H7 (cell line): ENCODE data around the gene HES2. TPM values are rescaled to one million over a fixed set of nuclear protein-coding genes. Genes with fewer than 3 reads are reported as not detected.
"Not testable (repeated sequence)": the region's sequence is repeated elsewhere in the genome, so short reads cannot be mapped to it uniquely, and the experiment has no call there.

Experiments used
- DNase-seq: peaks from one replicate; pipeline ENCODE4 v3.0.0; 2012
- H3K27me3 ChIP-seq: 2 replicates; pipeline ENCODE4 v1.6.0; 2011; ENCODE audit warnings: mild to moderate bottlenecking, low read length; ENCODE audit not compliant: control insufficient read depth, insufficient read depth
- H3K36me3 ChIP-seq: replicated peaks from 2 replicates; pipeline ENCODE4 v1.5.1; 2011; ENCODE audit warnings: low read length; ENCODE audit not compliant: control insufficient read depth, insufficient read depth
- H3K4me3 ChIP-seq: 2 replicates; pipeline ENCODE4 v1.5.1; 2011; ENCODE audit warnings: low read depth, mild to moderate bottlenecking, control low read depth, low read length, moderate library complexity; ENCODE audit not compliant: insufficient read depth
- total RNA-seq: library from RNA; depleted of rRNA; stranded (reverse); fragments of >200 nt; shearing (Covaris generic); gene quantifications from 2 replicates; pipeline ENCODE4 v1.2.3, GENCODE V29; 2014

The HES2 gene
- total RNA-seq, 1 experiment from 2014 or later: 0.62 TPM

- Histone ChIP-seq H3K27me3 (peaks cover 32% of the 10 kb centered on the region), H3K36me3 (no peaks in the 10 kb centered on the region), H3K4me3 (peak overlapping the region; percentile 56)
- peak; percentile 96 for DNase-seq
These were observed 28.4 kb upstream of the HES2 start for GRCh38 chr1:6447818-6448748.

DNA sequence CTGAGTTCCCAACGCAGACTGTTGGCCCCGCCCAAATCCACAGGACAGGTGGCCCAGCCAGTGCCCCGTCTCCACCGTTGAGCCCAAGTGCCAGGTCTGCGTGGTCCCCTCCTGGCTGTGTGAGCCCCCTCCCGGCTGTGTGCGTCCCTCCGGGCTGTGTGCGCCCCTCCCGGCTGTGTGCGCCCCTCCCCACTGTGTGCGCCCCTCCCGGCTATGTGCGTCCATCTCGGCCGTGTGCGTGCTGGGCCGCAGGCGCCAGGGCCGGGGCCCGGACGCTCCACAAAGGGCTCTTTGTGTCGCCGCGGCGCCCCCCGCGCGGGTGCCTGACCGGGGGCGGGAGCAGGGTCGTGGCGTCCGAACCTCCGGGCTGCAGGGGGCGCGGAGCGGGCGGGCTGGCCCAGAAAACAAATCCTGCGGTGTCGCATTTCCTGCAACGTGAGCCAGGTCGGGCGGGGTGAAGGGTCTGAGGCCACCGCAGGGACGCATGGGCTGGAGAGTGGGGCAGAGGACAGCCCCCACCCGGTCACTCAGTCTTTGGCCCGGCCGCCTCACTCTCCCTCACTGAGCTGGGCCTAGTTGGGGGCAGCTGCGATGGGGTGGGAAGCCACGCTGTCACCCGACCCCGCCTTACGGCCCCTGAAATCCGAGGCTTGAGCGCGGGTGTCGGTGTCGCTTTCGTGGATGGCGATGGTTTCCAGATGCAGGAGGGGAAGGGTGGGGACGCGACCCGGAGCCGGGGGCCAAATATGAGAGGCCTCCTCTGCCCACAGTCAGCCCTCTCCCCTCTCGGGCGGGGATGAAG, 27.5 kb upstream of the HES2 start:
- peak; percentile 89 for DNase-seq
- H3K36me3 ChIP-seq: no peaks in the 10 kb centered on the region
- H3K4me3 ChIP-seq: peak overlapping the region; percentile 56
- peaks cover 32% of the 10 kb centered on the region for H3K27me3 ChIP-seq

- peak overlapping the region; percentile 56 for H3K4me3 ChIP-seq
- DNase-seq: no peak
- H3K36me3 ChIP-seq: no peaks in the 10 kb centered on the region
- peaks cover 32% of the 10 kb centered on the region for H3K27me3 ChIP-seq
These were observed 26.9 kb upstream of the HES2 start for GRCh38 chr1:6446665-6447015.

DNA sequence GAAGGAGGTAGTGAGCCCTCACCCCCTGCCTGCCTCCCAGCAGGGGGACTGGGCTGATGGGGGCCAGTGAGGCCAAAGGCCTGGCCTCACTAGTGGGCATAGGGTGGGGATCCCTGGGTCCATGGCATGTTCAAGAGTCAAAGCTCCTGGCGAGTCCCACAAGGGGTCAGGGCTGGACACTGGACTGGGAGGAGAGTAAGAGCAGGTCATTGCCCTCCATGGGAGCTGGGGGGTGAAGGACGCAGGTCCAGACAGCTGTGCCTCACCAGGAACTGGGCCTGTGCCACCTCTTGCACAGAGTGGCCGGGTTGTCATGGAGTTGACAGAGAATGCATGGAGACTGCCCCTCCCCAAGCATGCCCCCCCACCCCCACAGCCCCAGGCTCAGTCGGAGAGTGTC, 26.2 kb upstream of the HES2 start:
- not testable (repeated sequence) for H3K4me3 ChIP-seq, DNase-seq, H3K36me3 ChIP-seq
- H3K27me3 ChIP-seq: peaks cover 39% of the 10 kb centered on the region

GRCh38 chr1:6445062-6445763, 25.5 kb upstream of the HES2 start:
- Histone ChIP-seq H3K36me3 (no peaks in the 10 kb centered on the region), H3K27me3 (peaks cover 41% of the 10 kb centered on the region), H3K4me3 (no peak overlapping the region)
- peak; percentile 76 for DNase-seq

GRCh38 chr1:6444377-6444776, 24.7 kb upstream of the HES2 start:
- peaks cover 40% of the 10 kb centered on the region for H3K27me3 ChIP-seq
- no peaks in the 10 kb centered on the region for H3K36me3 ChIP-seq
- H3K4me3 ChIP-seq: no peak overlapping the region
- no peak for DNase-seq

- Histone ChIP-seq H3K4me3 (no peak overlapping the region), H3K36me3 (no peaks in the 10 kb centered on the region), H3K27me3 (peaks cover 36% of the 10 kb centered on the region)
- DNase-seq: no peak
These were observed 23.8 kb upstream of the HES2 start for GRCh38 chr1:6443339-6444115.

DNA sequence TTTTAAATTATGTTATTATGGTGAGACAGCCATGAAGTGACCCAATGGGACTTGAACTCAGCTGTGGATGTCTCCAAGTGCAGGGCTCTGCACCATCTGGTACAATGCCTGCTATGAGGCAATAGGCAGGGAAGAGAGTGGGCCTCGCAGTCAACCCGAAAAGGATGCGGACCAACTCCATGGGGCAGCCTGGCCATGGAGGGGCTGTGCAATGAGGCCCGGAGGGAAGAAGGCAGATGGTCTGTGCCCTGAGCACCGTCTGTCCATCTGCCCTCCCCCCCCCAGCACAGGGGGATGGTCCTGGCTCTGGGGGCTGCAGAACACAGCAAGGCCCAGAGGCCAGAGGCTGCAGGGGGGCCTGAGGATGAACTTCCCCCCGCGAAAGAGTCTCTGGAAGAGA, 21.9 kb upstream of the HES2 start:
- no peak overlapping the region for H3K4me3 ChIP-seq
- DNase-seq: no peak
- H3K36me3 ChIP-seq: no peaks in the 10 kb centered on the region
- peaks cover 17% of the 10 kb centered on the region for H3K27me3 ChIP-seq

DNA sequence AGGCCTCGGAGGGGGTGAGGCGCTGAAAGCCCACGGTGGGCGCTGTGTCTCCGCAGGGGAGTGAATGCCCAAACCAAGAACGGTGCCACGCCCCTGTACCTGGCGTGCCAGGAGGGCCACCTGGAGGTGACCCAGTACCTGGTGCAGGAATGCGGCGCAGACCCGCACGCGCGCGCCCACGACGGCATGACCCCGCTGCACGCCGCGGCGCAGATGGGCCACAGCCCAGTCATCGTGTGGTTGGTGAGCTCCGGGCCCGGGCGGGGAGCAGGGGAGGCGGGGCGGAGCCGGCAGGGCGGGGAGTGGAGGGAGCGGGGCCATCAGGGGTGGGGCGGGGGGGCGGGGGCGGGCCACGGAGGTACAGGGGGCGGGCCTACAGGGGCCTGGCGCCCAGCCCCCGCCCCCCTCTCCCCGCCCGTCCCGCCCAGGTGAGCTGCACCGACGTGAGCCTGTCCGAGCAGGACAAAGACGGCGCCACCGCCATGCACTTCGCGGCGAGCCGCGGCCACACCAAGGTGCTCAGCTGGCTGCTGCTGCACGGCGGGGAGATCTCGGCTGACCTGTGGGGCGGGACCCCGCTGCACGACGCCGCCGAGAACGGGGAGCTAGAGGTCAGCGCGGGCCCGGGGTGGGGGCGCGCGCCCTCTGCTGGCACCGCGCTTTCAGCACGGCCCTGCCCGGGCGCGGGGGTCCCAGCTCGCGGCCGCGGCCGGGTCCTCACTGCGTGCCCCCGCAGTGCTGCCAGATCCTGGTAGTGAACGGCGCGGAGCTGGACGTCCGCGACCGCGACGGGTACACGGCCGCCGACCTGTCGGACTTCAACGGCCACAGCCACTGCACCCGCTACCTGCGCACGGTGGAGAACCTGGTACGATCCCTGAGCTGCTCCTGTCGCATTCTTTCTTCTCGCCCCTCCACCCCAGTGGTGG, 20.7 kb upstream of the HES2 start:
- DNase-seq: peak; percentile 98
- Histone ChIP-seq H3K4me3 (peak overlapping the region; percentile 59), H3K36me3 (no peaks in the 10 kb centered on the region), H3K27me3 (peaks cover 14% of the 10 kb centered on the region)

DNA sequence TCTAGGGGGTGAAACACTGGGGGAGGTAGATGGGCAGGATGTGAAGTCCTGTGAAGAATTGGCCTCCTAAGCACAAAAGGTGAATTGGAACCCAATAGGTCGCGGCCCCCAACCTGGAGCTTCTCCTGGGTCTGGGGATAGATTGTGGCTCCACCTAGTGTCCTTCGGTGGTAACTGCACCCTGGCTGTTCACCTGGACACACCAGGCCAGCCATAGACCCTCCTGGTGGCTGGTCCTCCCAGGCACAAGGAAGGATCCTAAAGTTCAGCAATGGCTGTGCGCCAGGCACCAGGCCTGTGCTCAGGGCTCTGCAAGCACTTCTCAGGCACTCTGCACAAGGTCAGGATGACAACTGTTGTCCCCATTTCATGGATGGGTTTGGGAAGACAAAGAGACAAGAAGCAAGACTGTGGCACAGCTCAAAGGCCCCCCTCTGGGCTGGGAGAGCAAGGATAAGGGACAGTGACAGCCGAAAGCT, 18.4 kb upstream of the HES2 start:
- peaks cover 14% of the 10 kb centered on the region for H3K27me3 ChIP-seq
- peak; percentile 95 for DNase-seq
- H3K4me3 ChIP-seq: no peak overlapping the region
- no peaks in the 10 kb centered on the region for H3K36me3 ChIP-seq

- H3K4me3 ChIP-seq, H3K36me3 ChIP-seq, DNase-seq: not testable (repeated sequence)
- H3K27me3 ChIP-seq: peaks cover 14% of the 10 kb centered on the region
These were observed 17.4 kb upstream of the HES2 start for GRCh38 chr1:6437012-6437700.

- DNase-seq, H3K4me3 ChIP-seq, H3K36me3 ChIP-seq: not testable (repeated sequence)
- peaks cover 11% of the 10 kb centered on the region for H3K27me3 ChIP-seq
These were observed 16.6 kb upstream of the HES2 start for GRCh38 chr1:6436277-6436676.

GRCh38 chr1:6435547-6435946, 15.8 kb upstream of the HES2 start:
- no peaks in the 10 kb centered on the region for H3K36me3 ChIP-seq
- no peak for DNase-seq

More at GRCh38 chr1:6435547-6435946, 15.8 kb upstream of the HES2 start:
- H3K4me3 ChIP-seq: no peak overlapping the region
- peaks cover 6% of the 10 kb centered on the region for H3K27me3 ChIP-seq
